HEK293T (cell line): ENCODE data around the gene RGS16.

Experiments used
- ARNT ChIP-seq: fragments of 450-650 bp; IDR thresholded peaks from 2 replicates; pipeline ENCODE4 v1.6.1; 2017; ENCODE audit warnings: mild to moderate bottlenecking
- ELF4 ChIP-seq: fragments of 450-650 bp; IDR thresholded peaks from 2 replicates; pipeline ENCODE4 v1.6.1; 2017; ENCODE audit warnings: antibody characterized with exemption
- FOXA1 ChIP-seq: fragments of 450-650 bp; IDR thresholded peaks from 2 replicates; pipeline ENCODE4 v1.6.1; 2016; ENCODE audit warnings: mild to moderate bottlenecking
- FOXK2 ChIP-seq: fragments of 450-650 bp; IDR thresholded peaks from 2 replicates; pipeline ENCODE4 v1.6.1; 2016; ENCODE audit warnings: mild to moderate bottlenecking
- SP1 ChIP-seq: fragments of 450-650 bp; IDR thresholded peaks from 2 replicates; pipeline ENCODE4 v1.6.1; 2017
- ZNF384 ChIP-seq: fragments of 450-650 bp; IDR thresholded peaks from 2 replicates; pipeline ENCODE4 v1.6.1; 2016
- TF ChIP-seq, protein P1 (sequence below): fragments of 450-650 bp; IDR thresholded peaks from 2 replicates; pipeline ENCODE4 v1.6.1; 2016

DNA sequence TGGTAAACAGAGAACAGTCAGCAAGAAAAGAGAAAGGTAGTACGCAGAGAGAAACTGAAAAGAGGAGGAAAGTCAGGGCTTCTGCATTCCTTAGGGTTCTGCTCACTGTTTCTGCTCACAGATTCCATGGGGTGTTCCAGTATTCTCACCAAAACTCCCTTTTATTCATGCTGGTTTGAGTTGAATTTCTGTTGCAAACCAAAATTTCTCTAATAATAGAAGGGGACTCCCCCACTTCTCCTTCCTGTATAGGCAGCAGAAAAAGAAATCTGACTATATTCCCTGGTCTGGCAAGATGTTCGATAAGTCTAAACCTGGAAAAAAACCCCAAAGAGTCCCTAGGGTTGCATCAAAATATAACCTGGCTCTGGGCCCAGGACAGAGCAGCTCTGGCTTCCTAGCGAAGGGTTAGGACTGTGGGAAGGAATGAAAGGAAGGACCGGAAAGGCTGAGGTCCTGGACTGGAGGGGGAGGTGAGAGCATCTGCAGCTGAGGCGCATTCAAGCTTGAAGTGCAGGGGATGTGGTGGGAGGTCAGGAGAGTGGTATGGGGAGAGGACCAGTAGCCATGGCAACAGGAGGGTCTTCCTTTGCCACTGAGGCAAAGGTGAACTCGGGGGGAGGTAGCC, 18.8 kb upstream of the RGS16 start:
- no peak for TF ChIP-seq ZNF384
- TF ChIP-seq ARNT = no peak
- no peak for TF ChIP-seq FOXK2
- TF ChIP-seq ELF4 = no peak
- TF ChIP-seq SP1 = no peak
- no peak for TF ChIP-seq FOXA1
- TF ChIP-seq, protein P1, sequence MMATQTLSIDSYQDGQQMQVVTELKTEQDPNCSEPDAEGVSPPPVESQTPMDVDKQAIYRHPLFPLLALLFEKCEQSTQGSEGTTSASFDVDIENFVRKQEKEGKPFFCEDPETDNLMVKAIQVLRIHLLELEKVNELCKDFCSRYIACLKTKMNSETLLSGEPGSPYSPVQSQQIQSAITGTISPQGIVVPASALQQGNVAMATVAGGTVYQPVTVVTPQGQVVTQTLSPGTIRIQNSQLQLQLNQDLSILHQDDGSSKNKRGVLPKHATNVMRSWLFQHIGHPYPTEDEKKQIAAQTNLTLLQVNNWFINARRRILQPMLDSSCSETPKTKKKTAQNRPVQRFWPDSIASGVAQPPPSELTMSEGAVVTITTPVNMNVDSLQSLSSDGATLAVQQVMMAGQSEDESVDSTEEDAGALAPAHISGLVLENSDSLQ = no peak
